DMS153 (cell line): Measurements from ENCODE around the gene SMYD3.

Experiments used
- DNase-seq: peaks from one replicate; lab custom pipeline; 2025; lab: John Stamatoyannopoulos, UW

The SMYD3 gene

GRCh38 chr1:246108278-246108925, 398.7 kb downstream of the SMYD3 start:
- DNase-seq, result no peak

- DNase-seq, result no peak
Observed at GRCh38 chr1:246107516-246108277, 399.4 kb downstream of the SMYD3 start.

GRCh38 chr1:246106342-246106763, 400.7 kb downstream of the SMYD3 start:
- no peak for DNase-seq

GRCh38 chr1:246104927-246105326, 402.2 kb downstream of the SMYD3 start:
- DNase-seq, result no peak

GRCh38 chr1:246099570-246099969, 407.5 kb downstream of the SMYD3 start:
- no peak for DNase-seq

GRCh38 chr1:246096356-246096755, 410.7 kb downstream of the SMYD3 start:
- no peak for DNase-seq

GRCh38 chr1:246095443-246095842, 411.6 kb downstream of the SMYD3 start:
- DNase-seq, result no peak

- no peak for DNase-seq
Observed at GRCh38 chr1:246093230-246093629, 413.8 kb downstream of the SMYD3 start.

GRCh38 chr1:246092136-246092535, 414.9 kb downstream of the SMYD3 start:
- DNase-seq, result no peak

- DNase-seq, result no peak
Observed at GRCh38 chr1:246091477-246091876, 415.6 kb downstream of the SMYD3 start.

GRCh38 chr1:246086191-246086590, 420.9 kb downstream of the SMYD3 start:
- no peak for DNase-seq

GRCh38 chr1:246083416-246083815, 423.7 kb downstream of the SMYD3 start:
- no peak for DNase-seq

GRCh38 chr1:246081856-246082668, 425.0 kb downstream of the SMYD3 start:
- DNase-seq, result no peak

GRCh38 chr1:246081138-246081702, 425.9 kb downstream of the SMYD3 start:
- no peak for DNase-seq

GRCh38 chr1:246080031-246080430, 427.0 kb downstream of the SMYD3 start:
- no peak for DNase-seq

GRCh38 chr1:246078888-246079252, 428.2 kb downstream of the SMYD3 start:
- no peak for DNase-seq

- DNase-seq, result peak; percentile 38
Observed at GRCh38 chr1:246078126-246078887, 428.8 kb downstream of the SMYD3 start.

- DNase-seq, result no peak
Observed at GRCh38 chr1:246077476-246077875, 429.6 kb downstream of the SMYD3 start.

- no peak for DNase-seq
Observed at GRCh38 chr1:246074421-246074820, 432.7 kb downstream of the SMYD3 start.

GRCh38 chr1:246072456-246072955, 434.6 kb downstream of the SMYD3 start:
- DNase-seq, result no peak

GRCh38 chr1:246071981-246072380, 435.1 kb downstream of the SMYD3 start:
- DNase-seq, result peak; percentile 56
